LNCaP clone FGC (cell line): Measurements from ENCODE around the gene WDR5.
"Not testable (repeated sequence)": the region's sequence is repeated elsewhere in the genome, so short reads cannot be mapped to it uniquely, and the experiment has no call there.

Source experiments
- DNase-seq: peaks from one replicate; pipeline ENCODE4 v3.0.0-alpha.2; 2011; ENCODE audit warnings: low read depth
- H3K4me3 ChIP-seq: 2 replicates; pipeline ENCODE4 v1.5.1; 2011; ENCODE audit warnings: mild to moderate bottlenecking, low read depth, low read length, control low read depth
- CTCF ChIP-seq: IDR thresholded peaks from 2 replicates; pipeline ENCODE4 v1.5.1; 2012; ENCODE audit warnings: mild to moderate bottlenecking; ENCODE audit not compliant: control insufficient read depth, insufficient read depth; ENCODE audit errors: extremely low read depth

The WDR5 gene

GRCh38 chr9:134135343-134136117 is at the start of gene WDR5:
WDR5 (plus strand) TSS chr9:134136082; CDS start chr9:134139878, 3,796 bp downstream.
- peak; percentile 27; the same call in 1 of the 2 replicates for TF ChIP-seq CTCF
- peak; percentile 56 for DNase-seq
- H3K4me3 ChIP-seq = peak within 1 kb of the TSS; percentile 98

- H3K4me3 ChIP-seq = no peak overlapping the region
- no peak for DNase-seq
- no peak for TF ChIP-seq CTCF
Observed at GRCh38 chr9:134088063-134088725, 47.7 kb upstream of the WDR5 start.

- no peak for DNase-seq
- TF ChIP-seq CTCF = no peak
- no peak overlapping the region for H3K4me3 ChIP-seq
Observed at GRCh38 chr9:134089972-134090371, 45.9 kb upstream of the WDR5 start.

GRCh38 chr9:134099123-134099761 is 36.6 kb upstream of the WDR5 start:
- peak; percentile 82 for TF ChIP-seq CTCF
- H3K4me3 ChIP-seq = no peak overlapping the region
- peak; percentile 27 for DNase-seq

GRCh38 chr9:134100040-134100439 is 35.8 kb upstream of the WDR5 start:
- H3K4me3 ChIP-seq = no peak overlapping the region
- no peak for TF ChIP-seq CTCF
- no peak for DNase-seq

GRCh38 chr9:134101133-134101532 is 34.7 kb upstream of the WDR5 start:
- not testable (repeated sequence) for H3K4me3 ChIP-seq, DNase-seq

- H3K4me3 ChIP-seq = no peak overlapping the region
- no peak for TF ChIP-seq CTCF
- no peak for DNase-seq
Observed at GRCh38 chr9:134101623-134102149, 34.2 kb upstream of the WDR5 start.
